HCT116 (cell line): ENCODE data around the gene ZBTB38. TPM values are rescaled to one million over a fixed set of nuclear protein-coding genes. Genes with fewer than 3 reads are reported as not detected.

ENCODE experiments used
- ATAC-seq: fragments of 200-7000 bp; cut with Tn5 transposase; 2 replicates; pipeline ENCODE4 v1.9.1; 2020; ENCODE audit warnings: mild to moderate bottlenecking, moderate library complexity
- BruUV-seq: library from RNA; stranded (reverse); fragments of 400-500 nt; replicated peaks from 2 replicates; lab custom pipeline; 2021; lab: Mats Ljungman, UMichigan
- CTCF ChIA-PET: fragments of 300-600 bp; sonication (Branson Sonifier 250); formaldehyde crosslinking; loops from one replicate; lab custom pipeline; 2021; ENCODE audit warnings: antibody characterized with exemption; lab: Charles Lee
- POLR2A ChIA-PET: fragments of 300-600, 350-600 bp; sonication (Branson Sonifier 250); formaldehyde crosslinking; loops from one replicate; lab custom pipeline; 2021; ENCODE audit warnings: antibody characterized with exemption; lab: Charles Lee
- RAD21 ChIA-PET, 2 experiments: fragments of 300-600 bp; sonication (Branson Sonifier 250); formaldehyde crosslinking; loops; one replicate each; lab custom pipeline; 2023; ENCODE audit warnings: low total read pairs in 2 of 2; ENCODE audit not compliant: uncharacterized antibody in 2 of 2, unreplicated experiment in 2 of 2, low non-redundant PET in 1 of 2; lab: Charles Lee
- DNase-seq: peaks from one replicate; pipeline ENCODE4 v3.0.0-alpha.2; 2010; ENCODE audit warnings: low read depth, low spot score
- H2AFZ ChIP-seq: fragments of 200-600 bp; shearing (Covaris generic), sonication (generic); 2 replicates; pipeline ENCODE4 v1.6.1; 2017; ENCODE audit warnings: low read depth, mixed run types, mixed read lengths, antibody characterized with exemption, low read length; ENCODE audit not compliant: poor library complexity, severe bottlenecking
- H3K27ac ChIP-seq: 2 replicates; pipeline ENCODE4 v1.5.1; 2012; ENCODE audit warnings: low read depth, low read length
- H3K27me3 ChIP-seq: fragments of 200-600 bp; sonication (generic); 2 replicates; pipeline ENCODE4 v1.6.1; 2016; ENCODE audit warnings: mixed run types, low read length, mixed read lengths; ENCODE audit not compliant: insufficient read depth
- H3K36me3 ChIP-seq, 2 experiments: fragments of 200-500 bp in 1 of 2; fragments of 200-600 bp in 1 of 2; sonication (Bioruptor generic) in 1 of 2; sonication (generic) in 1 of 2; 2 replicates each; pipeline versions ENCODE4 v1.5.1 to v1.6.1; 2014 to 2016; ENCODE audit warnings: low read length in 2 of 2, inconsistent platforms in 1 of 2, mixed read lengths in 1 of 2, mixed run types in 1 of 2; ENCODE audit not compliant: insufficient read depth in 2 of 2, control insufficient read depth in 1 of 2
- H3K4me1 ChIP-seq, 2 experiments: fragments of 200-600 bp in 1 of 2; sonication (generic) in 1 of 2; 2 replicates each; pipeline versions ENCODE4 v1.5.1 to v1.6.1; 2012 to 2017; ENCODE audit warnings: low read length in 2 of 2, inconsistent platforms in 1 of 2, mild to moderate bottlenecking in 1 of 2, mixed read lengths in 1 of 2, mixed run types in 1 of 2, moderate library complexity in 1 of 2; ENCODE audit not compliant: insufficient read depth in 2 of 2, control insufficient read depth in 1 of 2
- H3K4me2 ChIP-seq: fragments of 200-600 bp; sonication (generic); 2 replicates; pipeline ENCODE4 v1.6.1; 2017; ENCODE audit warnings: mixed run types, low read length, mixed read lengths
- H3K4me3 ChIP-seq, 2 experiments: fragments of 200-600 bp in 1 of 2; sonication (generic) in 1 of 2; replicated peaks in 1 of 2; 2 replicates each; pipeline ENCODE4 v1.5.1; 2011 to 2016; ENCODE audit warnings: low read length in 2 of 2, control low read depth in 1 of 2, low read depth in 1 of 2, mild to moderate bottlenecking in 1 of 2, mixed read lengths in 1 of 2, mixed run types in 1 of 2
- H3K79me2 ChIP-seq: fragments of 200-600 bp; sonication (generic); 2 replicates; pipeline ENCODE4 v1.6.1; 2017; ENCODE audit warnings: mild to moderate bottlenecking, mixed run types, low read length, moderate library complexity, mixed read lengths; ENCODE audit not compliant: insufficient read depth
- H3K9ac ChIP-seq: fragments of 200-600 bp; sonication (generic); 2 replicates; pipeline ENCODE4 v1.6.1; 2016; ENCODE audit warnings: low read length, mixed read lengths
- H3K9me2 ChIP-seq: fragments of 200-600 bp; sonication (generic), shearing (Covaris generic); 2 replicates; pipeline ENCODE4 v1.6.1; 2017; ENCODE audit warnings: mixed run types, mild to moderate bottlenecking, moderate library complexity; ENCODE audit not compliant: insufficient read depth
- H3K9me3 ChIP-seq, 2 experiments: fragments of 200-500 bp in 1 of 2; fragments of 200-600 bp in 1 of 2; sonication (Bioruptor generic) in 1 of 2; sonication (generic) in 1 of 2; 2 replicates each; pipeline ENCODE4 v1.6.1; 2014 to 2017; ENCODE audit warnings: low read length in 2 of 2, mixed read lengths in 2 of 2, inconsistent platforms in 1 of 2, low read depth in 1 of 2, mild to moderate bottlenecking in 1 of 2, mixed run types in 1 of 2, moderate library complexity in 1 of 2; ENCODE audit not compliant: control insufficient read depth in 1 of 2, insufficient read depth in 1 of 2
- H4K20me1 ChIP-seq: fragments of 200-600 bp; sonication (generic), shearing (Covaris generic); 2 replicates; pipeline ENCODE4 v1.6.1; 2017; ENCODE audit warnings: mixed run types, mild to moderate bottlenecking, moderate library complexity; ENCODE audit not compliant: insufficient read depth
- EZH2 ChIP-seq: fragments of 200-600 bp; sonication (generic); IDR thresholded peaks from 2 replicates; pipeline ENCODE4 v1.6.1; 2017; ENCODE audit warnings: antibody characterized with exemption, mixed run types
- REST ChIP-seq: IDR thresholded peaks from 2 replicates; pipeline ENCODE4 v1.6.1; 2012; ENCODE audit warnings: low read depth
- intact Hi-C: fragments of 100-400 bp; cut with micrococcal nuclease; formaldehyde crosslinking; loops from 2 replicates; pipeline ENCODE4 v1.10.0; 2022
- total RNA-seq: library from RNA; stranded (reverse); gene quantifications from one replicate; pipeline ENCODE4 v1.2.1, GENCODE V29; 2021; ENCODE audit not compliant: unreplicated experiment

The ZBTB38 gene
- total RNA-seq, 1 experiment from 2014 or later: 33.5 TPM

GRCh38 chr3:141415953-141416352 lies 47.6 kb downstream of the ZBTB38 start:
- ATAC-seq: no peak
- Histone ChIP-seq H3K79me2 (no peaks in the 10 kb centered on the region), H3K27me3 (no peaks in the 10 kb centered on the region), H3K9ac (no peak overlapping the region), H3K4me1 (peaks cover 0 to 7% of the 10 kb centered on the region in 2 experiments; a peak in 1 of 4 replicates), H2AFZ (no peak overlapping the region), H3K4me3 (no peak overlapping the region), H3K9me3 (no peaks in the 10 kb centered on the region), H3K9me2 (no peaks in the 10 kb centered on the region), H3K36me3 (no peaks in the 10 kb centered on the region), H3K27ac (no peak overlapping the region), H3K4me2 (no peak overlapping the region), H4K20me1 (no peaks in the 10 kb centered on the region)
- DNase-seq: no peak
- BruUV-seq: no TSS peak
- ChIA-PET CTCF (no interaction called here), RAD21 (no interaction called here)
- intact Hi-C loops: no loop called here
- TF ChIP-seq REST: no peak
- TF ChIP-seq EZH2: no peak
- TF ChIP-seq, all 23 proteins: peak for 0
- POLR2A ChIA-PET: no interaction called here

Other genes starting within 250 kb of the ZBTB38 start
- 15.3 TPM for gene PXYLP1, start 136.7 kb upstream of the ZBTB38 start, total RNA-seq
- gene RASA2, start 118.5 kb downstream of the ZBTB38 start, total RNA-seq: 12.8 TPM